ENCODE results near the gene DUSP12.
"Not testable (repeated sequence)": the region's sequence is repeated elsewhere in the genome, so short reads cannot be mapped to it uniquely, and the experiment has no call there.

Gene DUSP12, protein sequence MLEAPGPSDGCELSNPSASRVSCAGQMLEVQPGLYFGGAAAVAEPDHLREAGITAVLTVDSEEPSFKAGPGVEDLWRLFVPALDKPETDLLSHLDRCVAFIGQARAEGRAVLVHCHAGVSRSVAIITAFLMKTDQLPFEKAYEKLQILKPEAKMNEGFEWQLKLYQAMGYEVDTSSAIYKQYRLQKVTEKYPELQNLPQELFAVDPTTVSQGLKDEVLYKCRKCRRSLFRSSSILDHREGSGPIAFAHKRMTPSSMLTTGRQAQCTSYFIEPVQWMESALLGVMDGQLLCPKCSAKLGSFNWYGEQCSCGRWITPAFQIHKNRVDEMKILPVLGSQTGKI
- 17.4 to 40.9 reads per million in 2 donors for total RNA-seq

DNA sequence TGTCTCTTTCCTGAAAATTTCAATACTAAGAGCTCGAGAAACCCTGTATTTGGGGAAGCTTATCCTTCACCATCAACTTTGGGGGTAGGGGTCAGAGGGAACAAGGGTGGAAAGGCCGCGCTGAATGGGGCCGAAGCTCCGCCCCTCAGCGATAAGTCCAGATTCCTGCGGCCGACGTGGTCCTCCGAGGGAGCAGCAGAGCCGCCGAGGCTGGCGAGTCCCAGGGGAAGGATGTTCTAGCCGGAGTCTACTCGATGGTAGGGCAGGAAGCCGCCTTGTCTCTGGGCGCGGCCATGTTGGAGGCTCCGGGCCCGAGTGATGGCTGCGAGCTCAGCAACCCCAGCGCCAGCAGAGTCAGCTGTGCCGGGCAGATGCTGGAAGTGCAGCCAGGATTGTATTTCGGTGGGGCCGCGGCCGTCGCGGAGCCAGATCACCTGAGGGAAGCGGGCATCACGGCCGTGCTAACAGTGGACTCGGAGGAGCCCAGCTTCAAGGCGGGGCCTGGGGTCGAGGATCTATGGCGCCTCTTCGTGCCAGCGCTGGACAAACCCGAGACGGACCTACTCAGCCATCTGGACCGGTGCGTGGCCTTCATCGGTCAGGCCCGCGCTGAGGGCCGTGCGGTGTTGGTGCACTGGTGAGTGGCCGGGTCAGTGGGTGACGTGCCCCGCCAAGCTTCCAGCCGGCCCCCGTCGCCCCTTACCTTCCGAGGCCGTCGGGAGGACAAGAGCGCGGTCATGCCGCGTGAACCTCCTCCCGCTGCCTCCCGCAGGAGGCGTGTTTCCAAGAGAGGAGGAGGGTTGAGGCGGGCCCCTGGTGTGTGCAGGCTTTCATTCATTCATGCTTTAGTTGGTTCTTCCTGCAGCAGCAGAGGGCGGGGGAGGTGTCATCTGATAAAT is at the start of gene DUSP12:
TSS of gene DUSP12 (plus strand) at position 278 of the 899 bp plus-strand sequence. CDS start at position 294, 16 bp downstream.
- DNase-seq: peak; percentile 75

DNA sequence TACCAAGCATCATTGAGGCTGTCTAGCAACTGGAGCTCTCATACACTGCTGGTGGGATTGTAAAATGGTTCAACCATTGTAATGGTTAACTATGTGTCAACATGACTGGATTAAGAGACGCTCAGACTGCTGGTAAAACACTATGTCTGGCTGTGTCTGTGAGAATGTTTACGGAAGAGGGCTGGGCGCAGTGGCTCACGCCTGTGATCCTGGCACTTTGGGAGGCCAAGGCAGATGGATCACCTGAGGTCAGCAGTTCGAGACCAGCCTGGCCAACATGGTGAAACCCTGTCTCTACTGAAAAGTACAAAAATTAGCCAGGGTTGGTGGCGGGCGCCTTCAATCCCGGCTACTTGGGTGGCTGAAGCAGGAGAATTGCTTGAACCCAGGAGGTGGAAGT is 47.3 kb upstream of the DUSP12 start:
- DNase-seq: no peak

DNA sequence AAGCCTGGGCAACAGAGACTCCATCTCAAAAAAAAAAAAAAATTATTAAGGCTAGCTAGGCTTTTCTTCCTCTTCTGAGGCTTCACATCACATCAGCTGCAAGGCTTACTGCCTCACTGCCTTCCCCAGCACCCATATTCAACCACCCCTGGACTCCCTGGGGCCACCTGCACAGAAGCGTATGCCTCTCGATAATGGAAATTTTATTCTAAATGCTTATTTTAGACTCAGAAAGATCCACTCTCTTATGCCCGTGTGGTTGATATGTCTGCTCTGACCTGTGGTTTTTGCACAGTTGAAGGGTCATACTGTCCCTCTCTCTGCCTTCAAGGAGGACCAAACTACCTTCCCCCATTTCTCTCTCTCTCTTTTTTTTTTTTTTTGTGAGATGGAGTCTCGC is 44.0 kb upstream of the DUSP12 start:
- DNase-seq: no peak

DNA sequence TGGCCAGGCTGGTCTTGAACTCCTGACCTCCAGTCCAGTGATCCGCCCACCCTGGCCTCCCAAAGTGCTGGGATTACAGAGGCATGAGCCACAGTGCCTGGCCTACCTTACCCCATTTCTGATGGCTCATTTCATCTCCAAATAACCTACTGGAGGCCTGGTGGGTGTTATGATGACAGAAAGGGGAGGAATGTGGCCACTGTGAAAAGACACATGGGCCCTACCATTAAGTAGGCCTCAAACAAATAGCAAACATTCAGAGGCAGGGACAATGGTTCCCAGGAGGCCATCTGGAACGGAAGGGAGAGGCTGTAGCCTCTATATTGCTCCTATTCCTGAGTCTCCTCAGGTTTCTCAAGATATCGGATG is 43.5 kb upstream of the DUSP12 start:
- no peak for DNase-seq

DNA sequence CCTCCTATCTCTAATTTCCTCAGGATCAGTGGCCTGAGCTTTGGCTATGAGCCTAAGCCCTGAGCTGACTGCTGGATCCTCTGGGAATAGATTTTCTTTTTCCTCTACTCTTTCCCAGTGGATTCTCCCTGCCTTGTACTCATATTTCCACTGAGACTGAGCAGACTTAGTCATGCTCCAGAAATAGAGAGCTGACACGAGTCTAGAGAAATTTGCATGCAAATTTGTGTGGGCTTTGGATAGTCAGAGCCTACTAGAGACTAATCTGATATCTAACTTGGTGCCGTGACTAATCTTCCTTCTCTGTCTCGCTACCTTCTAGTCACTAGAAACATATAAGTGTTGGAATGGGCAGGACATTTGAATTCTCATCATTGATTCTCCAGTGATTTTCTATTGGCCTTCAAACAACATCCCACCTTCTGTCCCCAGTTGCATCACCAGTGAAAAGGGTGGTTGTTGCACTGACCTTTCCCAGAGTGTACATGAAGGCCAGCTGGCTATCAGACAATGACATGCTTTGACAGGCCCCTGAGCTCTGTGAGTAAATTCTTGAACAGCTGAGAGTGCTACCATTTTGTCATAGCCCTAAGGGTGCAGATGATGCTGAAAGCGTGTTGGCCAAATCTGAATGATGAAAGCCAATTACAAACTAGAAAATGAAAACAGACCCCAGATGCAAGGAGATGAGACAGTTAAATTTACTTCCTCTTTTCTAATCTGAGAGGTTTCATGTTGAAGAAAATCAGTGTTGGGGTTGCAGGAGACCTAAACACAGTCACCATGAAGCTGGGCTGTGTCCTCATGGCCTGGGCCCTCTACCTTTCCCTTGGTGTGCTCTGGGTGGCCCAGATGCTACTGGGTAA is 42.9 kb upstream of the DUSP12 start, which contains the start of gene FCRLA:
TSS of gene FCRLA (plus strand) at position 748 of the 866 bp plus-strand sequence. CDS start at position 784, 36 bp downstream.
- DNase-seq: no peak

DNA sequence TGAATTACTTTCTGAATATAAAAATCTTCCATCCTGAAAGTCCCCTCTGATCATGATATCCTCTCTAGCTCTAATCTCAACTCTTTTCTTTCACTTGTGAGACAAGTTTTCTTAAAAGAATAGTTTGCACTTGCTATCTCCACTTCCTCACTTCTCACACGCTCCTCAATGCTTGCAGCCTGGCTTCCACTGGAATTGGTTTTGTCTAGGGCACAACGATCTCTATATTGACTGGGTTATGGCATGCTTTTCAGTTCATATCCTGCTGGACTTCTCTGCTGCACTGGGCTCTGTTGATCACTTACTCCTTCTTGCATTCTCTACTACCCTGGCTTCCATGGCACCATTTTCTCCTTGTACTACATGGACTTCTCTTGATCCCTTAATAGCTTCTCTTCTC is 42.1 kb upstream of the DUSP12 start:
- DNase-seq: no peak

DNA sequence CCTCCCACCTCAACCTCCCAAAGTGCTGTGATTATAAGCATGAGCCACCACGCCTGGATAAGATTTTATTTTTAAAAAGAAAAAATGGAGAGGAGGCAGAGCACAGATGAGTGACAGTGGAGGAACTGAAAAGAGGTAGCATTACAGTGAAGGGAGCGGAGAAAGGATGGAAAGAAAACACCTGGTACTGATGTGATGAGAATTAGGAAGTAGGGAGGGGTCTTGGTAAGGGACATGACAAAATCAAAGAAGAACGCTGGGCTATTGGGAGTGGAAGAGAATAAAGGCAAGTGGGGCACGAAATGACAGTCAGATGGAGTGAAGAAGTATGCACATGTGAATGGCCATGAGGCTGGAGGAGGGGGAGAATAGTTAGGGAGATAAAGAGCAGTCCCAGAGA is 40.2 kb upstream of the DUSP12 start:
- DNase-seq: no peak

DNA sequence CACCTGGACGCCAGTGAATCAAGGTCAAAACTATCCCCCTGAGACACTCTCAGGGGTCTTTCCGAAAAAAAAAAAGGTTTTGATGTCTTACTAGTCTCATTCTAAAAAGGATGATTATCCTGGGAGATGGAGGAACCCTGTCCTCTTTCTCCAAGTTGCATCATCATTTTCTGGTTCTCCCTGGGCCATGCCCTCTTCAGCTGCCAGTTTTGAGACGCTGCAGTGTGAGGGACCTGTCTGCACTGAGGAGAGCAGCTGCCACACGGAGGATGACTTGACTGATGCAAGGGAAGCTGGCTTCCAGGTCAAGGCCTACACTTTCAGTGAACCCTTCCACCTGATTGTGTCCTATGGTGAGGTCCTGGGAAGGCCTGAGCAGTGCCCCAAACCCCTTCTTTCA is 39.0 kb upstream of the DUSP12 start:
- DNase-seq: no peak

DNA sequence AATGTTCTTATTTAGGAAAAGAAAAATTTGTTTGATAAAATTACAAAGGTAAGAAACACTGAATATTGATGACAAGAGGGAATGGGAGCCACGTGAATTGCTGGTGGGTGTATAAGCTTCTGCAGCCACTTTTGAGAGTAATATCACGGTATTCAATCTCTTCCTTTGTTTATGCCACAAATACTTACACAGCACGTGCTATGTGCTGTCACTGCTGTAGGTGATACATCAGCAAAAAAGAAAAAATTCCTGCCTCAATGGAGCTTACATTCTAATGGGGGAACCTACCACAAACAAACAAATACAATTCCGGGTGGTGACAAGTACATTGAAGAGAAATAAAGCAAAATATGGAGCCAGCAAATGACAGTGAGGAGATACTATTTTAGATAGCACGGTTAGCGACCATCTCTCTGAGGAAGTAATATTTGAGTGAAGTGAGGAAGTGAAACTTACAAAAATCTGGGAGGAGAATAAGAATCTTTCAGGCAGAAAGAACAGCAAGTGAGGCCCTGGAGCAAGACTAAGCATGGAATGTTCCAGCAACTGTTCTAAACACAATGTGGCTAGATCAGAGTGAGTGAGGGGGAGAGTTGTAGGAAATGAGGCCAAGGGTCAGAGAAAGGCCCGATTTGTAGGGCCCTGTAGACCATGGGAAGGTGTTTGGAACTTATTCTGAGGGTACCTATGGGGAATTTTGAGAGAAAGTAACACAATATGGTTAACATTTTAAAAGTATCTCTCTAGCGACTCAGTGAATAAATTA is 30.8 kb upstream of the DUSP12 start:
- DNase-seq: no peak

DNA sequence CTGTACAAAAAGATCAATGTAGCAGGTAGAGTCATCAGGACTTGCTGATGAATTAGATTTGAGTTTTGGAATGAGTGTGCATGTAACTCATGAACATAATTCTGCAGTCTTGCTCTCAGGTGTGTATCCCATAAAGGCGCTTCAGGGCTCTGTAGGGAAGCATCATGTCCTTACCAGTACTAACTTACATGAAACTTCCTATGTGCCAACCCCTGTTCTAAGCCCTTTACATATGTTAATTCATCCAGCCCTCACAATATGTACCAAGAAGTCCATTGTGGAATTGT is 30.3 kb upstream of the DUSP12 start:
- DNase-seq: no peak

DNA sequence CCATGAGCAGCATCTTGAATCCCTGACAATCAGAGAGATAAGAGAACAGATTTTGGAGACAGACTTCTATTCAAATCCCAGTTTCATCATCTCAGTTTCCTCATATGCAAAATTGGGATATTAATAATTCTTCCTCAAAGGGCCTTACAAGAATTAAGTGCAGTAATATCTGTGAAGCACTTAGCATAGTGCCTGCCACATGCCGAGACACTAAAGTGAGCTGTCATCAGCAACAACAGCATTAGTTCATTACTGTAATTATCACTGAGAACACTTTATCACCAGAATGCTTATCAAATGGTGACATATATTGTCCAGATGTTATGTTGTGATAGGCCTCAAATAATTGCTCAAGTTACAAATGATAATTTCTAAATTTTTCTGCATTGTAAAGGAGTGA is 29.2 kb upstream of the DUSP12 start:
- DNase-seq: no peak

DNA sequence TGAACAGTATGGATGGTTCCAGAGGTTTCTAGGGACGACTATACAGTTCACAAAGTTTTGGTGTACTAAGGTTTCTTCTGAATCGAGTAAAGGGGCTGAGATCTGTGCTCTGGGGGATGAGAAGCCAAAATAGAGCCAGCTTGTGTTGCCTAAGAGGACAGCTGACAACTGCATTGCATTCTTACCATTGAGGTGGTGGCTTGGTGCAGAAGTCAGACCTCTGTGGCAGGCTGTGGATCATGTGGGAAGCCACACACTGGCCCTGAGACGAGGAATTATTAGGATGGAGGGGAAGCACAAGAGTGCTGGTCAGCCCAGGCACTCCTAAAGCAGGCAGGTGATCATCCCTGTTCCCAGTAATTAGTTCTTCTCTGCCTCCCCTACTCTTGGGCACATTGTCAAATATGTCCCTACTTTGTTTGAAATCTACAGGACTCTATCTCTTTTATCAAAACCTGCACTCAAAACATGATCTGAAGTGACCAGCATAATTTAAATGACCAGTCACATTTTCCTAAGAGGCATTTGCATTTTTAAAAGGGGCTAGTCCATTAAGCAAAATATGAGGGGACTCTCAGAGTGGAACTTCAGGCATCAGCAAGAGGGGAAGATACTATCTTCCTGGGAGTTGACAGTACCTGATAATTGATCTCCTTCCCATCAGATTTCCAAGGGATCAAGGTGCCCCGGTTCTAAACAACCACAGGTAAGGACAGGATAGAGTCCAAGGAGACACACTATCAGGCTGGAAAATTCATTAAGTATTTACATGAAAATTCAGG is 28.4 kb upstream of the DUSP12 start, which contains the start of gene FCRLB:
TSS of gene FCRLB (plus strand) at position 589 of the 782 bp plus-strand sequence. CDS start 1,129 bp downstream, outside the sequence.
- DNase-seq: no peak

DNA sequence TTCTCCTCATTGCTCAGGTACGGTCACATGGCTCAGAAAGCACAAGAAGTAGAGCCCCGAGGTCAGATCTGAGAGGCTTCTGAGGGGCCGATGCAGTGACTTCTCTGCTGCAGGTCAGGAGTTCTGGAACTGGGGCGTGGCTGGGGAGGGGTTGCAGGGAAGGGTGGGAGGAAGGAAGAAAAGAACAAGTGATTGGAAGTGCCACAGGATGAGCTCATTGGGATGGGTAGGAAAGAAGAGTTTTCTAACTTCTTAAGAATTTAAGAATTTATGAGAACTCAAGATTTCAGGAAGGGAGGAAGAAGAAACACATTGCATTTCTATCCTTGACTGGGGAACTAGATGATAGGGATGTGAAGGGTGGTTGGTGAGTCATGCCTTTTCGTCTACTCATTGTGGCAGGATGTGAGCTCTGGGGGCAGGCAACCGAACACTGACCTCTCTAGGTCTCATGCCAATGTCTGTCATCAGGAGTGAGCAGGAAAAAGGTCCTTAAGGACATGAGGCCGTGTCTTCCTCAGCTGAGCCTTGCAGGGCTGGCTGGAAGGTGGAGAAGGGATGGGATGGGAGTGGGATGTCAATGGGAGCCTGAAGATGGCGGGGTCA is 27.7 kb upstream of the DUSP12 start:
- no peak for DNase-seq

DNA sequence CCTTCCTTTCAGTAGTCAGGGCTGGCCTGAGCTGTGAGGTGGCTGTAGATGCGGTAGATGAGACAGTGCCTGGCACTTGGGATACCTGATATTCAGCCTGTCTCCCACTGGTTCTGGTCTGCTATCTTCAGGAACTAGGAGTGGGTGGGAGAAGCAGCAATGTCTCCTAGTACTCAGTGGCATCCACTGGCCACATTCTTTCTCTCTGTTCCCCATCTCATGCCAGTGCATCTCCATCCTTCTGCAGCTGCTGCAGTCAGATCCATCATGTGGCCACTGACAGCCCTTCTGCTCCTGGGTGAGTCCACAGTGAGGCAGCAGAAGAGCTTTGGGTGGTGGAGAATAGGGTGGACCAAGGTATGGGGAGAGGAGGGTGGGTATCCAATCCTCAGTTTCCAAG is 27.2 kb upstream of the DUSP12 start:
- no peak for DNase-seq

DNA sequence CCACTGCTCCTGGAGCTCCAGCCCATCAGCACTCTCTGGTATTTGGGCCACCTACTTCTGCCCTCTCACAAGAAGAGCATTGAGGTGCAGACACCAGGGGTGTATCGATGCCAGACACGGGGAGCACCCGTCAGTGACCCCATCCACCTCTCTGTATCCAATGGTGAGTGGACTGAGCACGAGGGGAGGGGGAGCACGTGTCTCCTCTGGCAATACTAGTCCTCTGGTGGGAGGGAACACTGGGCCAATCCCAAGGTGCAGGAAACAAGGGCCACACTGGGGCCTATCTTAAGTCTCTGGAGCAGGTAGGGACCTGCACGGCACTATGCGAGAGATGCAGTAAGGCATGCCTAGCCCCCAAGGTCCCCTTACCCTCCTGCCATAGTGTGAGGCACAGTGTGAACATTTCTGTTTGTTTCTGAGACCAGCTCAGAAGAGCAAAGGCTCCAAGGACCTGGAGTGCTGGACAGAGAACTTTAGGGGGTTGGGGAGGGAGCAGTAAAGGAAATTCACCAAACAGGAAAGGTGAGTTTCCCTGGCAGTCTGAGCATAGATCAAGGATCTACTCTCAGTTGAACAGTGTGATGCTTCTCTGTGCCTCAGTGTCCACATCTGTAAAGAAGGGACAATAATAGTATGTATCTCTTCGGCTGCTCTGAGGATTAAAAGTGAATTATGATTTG is 26.0 kb upstream of the DUSP12 start:
- DNase-seq: no peak

DNA sequence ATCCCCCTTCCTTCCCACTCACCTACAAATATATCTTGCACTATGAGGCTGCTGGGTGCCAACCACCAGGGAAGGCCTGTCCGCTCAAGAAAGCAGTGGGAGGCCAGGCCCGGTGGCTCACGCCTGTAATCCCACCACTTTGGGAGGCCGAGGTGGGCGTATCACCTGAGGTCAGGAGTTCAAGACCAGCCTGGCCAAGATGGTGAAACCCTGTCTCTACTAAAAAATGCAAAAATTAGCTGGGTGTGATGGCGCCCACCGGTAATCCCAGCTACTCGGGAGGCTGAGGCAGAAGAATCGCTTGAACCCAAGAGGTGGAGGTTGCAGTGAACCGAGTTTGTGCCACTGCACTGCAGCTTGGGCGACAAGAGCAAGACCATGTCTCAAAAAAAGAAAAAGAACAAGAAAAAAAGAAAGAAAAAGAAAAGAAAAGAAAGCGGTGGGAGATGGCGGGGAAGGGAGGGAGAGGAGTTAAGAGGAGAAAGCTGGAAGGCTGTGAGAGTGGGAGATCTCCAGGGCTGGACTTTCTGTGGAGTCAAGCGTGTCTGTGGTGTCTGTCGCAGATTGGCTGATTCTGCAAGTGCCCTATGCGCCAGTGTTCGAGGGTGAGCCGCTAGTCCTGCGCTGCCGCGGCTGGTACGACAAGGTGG is 24.2 kb upstream of the DUSP12 start:
- DNase-seq: not testable (repeated sequence)

DNA sequence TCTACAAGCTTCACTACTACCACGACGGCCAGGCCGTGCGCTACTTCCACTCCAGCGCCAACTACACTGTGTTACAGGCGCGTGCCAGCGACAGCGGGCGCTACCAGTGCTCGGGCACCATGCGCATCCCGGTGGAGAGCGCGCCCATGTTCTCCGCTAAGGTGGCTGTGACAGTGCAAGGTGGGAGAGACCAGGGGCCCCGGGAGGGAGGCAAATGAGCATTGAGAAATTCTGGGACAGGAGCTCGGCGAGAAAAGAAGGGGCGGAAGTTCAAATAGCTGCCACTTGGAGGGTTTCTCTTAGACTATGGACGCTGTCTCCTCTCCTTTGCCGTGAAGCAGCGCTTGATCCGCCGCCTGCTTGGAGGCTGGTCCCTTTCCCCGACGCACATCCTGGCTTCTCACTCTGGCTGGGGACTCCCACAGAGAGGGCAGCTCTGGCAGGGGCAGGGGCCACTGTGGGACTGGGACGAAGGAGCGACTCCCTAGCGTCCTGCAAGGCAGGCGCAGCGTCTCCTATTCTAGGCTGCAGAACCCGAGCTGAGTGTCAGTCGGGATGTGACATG is 23.6 kb upstream of the DUSP12 start:
- peak; percentile 20 for DNase-seq

DNA sequence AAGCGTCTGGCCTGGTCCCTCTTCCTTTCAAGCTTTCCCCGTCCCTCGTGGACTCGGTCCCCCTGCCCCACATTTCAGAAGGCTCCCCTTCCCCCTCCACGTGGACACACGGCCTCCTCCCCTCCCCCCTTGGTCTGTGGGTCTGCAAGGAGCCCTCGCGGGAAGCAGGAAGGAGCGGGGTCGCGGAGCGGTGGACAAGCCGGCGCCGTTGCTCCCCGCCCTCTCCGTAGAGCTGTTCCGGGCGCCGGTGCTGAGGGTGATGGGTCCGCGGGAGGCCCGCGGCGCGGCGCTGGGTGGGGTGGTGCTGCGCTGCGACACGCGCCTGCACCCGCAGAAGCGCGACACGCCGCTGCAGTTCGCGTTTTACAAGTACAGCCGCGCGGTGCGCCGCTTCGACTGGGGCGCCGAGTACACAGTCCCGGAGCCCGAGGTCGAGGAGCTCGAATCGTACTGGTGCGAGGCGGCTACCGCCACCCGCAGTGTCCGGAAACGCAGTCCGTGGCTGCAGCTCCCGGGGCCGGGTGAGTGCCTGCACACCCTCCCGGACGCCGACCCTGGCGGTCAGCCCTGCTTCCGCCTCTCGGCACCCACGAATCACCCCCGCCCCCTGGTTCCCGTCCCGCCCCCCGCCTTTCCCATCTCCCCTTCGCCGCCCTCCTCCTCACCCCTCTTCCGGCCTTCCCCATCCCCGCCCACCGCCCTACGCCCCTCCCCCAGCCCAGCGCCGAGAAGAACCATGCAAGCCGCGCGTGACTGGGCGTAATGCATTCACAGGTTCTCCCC is 22.9 kb upstream of the DUSP12 start:
- DNase-seq: peak; percentile 66

All from T-helper 9 cell (primary cell).